ENCODE measurements around the gene ENTHD1. TPM values are rescaled to one million over a fixed set of nuclear protein-coding genes. Genes with fewer than 3 reads are reported as not detected.

ENTHD1 gene
- polyA plus RNA-seq, 5 donors: not detected

- no peak for DNase-seq
These were observed 179.2 kb downstream of the ENTHD1 start for GRCh38 chr22:39714321-39714720.

DNA sequence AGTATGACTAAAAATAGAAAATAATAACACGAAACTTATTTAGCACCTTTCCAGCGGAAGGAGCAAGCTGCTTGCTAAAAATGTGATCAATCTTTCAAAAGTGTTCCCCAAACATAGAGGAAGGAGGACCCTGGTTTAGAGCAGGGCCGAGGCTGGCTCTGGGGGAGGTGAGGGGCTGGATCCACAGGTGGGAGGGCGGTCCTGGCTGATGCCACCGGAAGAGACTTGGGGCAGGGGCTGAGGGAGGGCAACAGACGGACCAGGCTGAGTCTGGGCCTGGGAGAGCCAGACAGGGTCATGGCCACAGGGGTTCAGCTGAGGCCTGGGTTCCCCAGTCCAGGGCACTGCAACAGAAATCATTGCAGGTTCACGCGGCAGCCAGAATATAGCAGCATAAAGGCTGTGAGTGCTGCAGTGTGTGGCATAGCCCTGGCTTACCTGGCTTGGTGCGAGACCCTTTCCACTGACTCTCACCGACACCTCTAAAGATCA lies 179.7 kb downstream of the ENTHD1 start:
- DNase-seq: no peak

GRCh38 chr22:39712751-39713525 lies 180.6 kb downstream of the ENTHD1 start:
- DNase-seq: no peak

GRCh38 chr22:39712081-39712480 lies 181.5 kb downstream of the ENTHD1 start:
- DNase-seq: no peak

- DNase-seq: peak; percentile 28 to 40
These were observed 183.0 kb downstream of the ENTHD1 start for GRCh38 chr22:39710380-39711150.

- DNase-seq: peak; percentile 23 to 37
These were observed 185.7 kb downstream of the ENTHD1 start for GRCh38 chr22:39707816-39708215.

DNA sequence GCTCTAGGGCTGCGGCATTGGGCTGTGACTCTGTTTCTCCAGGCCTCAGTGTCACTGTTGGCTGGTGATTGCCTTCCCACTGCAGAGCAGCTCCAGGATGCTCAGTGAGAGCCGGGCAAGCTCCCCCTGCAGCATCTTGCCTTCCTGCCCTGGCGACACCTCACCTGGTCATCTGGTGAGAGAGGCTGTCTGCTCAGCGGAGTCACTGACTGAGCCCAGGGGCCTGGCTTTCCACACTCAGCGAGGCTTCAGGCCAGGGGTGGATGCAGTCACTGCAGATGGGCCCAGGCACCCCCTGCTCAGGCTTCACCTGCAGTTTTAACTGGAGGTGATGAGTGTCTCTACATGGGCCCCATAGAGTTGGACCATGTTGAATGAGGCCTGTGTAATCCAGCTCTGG lies 186.2 kb downstream of the ENTHD1 start:
- DNase-seq: no peak

DNA sequence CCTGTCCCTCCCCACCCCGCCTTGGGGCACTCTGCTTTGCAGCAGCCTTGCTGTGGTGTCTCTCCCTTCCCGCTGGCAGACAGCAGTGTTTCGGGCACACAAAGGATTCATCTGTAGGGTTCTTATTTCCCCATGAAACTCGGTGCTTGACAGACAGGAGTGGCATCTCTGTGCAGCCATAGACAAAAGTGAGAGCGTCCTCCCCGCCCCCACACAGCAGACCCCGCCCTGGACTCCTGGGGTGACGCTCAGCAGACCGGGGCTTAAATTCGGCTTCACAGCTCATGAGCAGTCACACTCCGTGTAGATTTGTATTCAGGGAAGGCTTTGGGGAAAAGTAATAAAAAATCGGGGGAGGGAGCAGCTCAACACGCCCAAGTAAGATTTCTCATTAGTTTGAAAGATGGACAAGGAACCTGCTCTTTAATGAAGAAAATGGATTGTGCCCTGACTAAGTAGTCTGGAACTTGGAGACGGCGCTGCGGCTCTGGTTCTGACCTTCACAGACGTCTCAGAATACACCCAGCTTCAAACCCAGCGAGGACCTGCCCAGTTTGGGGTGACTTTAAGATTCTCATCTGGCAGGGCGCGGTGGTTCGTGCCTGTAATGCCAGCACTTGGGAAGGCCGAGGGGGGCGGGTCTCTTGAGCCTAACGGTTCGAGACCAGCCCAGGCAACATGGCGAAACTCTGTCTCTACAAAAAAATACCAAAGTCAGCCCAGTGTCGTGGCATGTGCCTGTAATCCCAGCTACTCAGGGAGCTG lies 187.0 kb downstream of the ENTHD1 start:
- DNase-seq: no peak

GRCh38 chr22:39705386-39705785 lies 188.2 kb downstream of the ENTHD1 start:
- no peak for DNase-seq

- DNase-seq: peak; percentile 67 to 74
These were observed 189.5 kb downstream of the ENTHD1 start for GRCh38 chr22:39703928-39704639.

DNA sequence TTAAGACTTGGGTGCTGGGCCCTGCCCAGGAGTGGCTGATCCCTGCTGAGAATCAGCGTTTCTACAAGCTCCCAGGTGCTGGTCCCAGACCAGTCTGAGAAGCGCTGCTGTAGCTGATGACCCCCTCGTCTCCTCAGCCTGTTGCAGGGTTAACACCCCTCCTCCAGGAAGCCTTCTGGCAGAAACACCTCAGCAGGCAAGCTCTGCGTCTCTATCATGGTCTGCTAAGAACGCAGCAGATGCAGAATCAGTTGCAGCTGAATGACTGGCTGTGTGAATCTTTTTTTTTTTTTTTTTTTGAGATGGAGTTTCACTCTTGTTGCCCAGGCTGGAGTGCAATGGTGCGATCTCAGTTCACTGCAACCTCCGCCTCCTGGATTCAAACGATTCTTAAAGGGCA lies 190.5 kb downstream of the ENTHD1 start:
- no peak for DNase-seq

DNA sequence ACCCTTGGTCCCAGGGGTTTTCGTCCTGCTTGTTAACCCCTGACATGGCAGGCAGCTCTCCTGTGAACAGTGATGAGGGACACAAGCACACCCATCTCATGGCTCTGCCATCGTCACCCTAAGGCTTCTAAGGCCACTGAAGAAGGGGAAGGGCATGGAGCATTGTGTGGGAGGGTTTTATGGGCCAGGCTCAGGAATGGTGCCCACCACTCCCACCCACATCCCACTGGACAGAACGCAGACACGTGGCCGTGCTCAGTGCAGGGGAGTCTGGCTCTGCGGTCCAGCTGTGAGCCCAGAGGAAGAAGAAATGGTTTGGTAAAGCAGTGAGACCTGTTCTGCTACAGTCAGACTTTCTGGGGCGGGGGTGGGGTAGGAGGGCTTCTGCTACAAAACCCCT lies 193.0 kb downstream of the ENTHD1 start:
- DNase-seq: no peak

DNA sequence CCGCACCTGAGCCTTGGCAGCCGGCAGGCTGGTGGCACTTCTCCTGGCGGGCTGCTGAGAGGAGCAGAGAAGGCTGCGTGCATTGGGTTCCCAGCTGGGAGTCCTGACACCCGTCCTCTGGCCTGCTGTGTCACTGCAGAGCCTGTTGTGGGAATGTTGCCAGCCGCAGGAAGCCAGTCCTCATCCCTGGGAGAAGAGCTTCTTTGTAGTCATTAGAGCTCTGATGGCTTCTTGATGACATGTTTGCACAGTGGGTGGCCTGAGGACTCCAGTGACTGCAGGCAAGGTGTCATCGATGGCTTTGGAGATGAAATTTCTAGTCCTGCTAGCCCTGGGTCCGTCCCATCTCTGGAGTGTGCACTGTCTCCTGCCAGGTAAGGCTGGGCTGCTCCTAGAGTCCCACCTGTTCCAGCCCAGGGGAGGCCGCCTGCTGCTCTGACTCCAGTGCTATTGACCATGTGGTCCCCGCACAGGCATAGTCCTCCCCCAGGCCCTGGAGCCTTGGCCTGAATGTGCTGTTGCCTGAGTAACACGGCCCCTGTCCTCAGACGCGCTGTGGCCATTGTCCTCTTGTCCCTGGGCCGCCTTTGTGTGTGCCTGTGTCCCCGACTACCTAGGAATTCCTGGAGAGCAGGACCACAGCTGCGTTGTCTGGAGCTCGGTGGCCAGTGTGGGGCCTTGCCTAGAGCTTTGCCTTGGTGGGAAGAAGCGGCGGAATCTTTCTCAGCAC lies 193.8 kb downstream of the ENTHD1 start:
- DNase-seq: no peak

GRCh38 chr22:39697790-39698430 lies 195.7 kb downstream of the ENTHD1 start:
- no peak for DNase-seq

- DNase-seq: no peak
These were observed 199.5 kb downstream of the ENTHD1 start for GRCh38 chr22:39693943-39694500.

Other genes starting within 250 kb of the ENTHD1 start
- gene GRAP2, start 7.3 kb upstream of the ENTHD1 start, polyA plus RNA-seq (ENCODE audit: insufficient read depth in 1 of 5, insufficient read length in 5 of 5, low replicate concordance in 1 of 5): 1 to 10 TPM; 1.6 to 2.6 (median 1.9) TPM
- gene TMA7B, start 66.6 kb upstream of the ENTHD1 start, polyA plus RNA-seq (ENCODE audit: insufficient read depth in 1 of 5, insufficient read length in 5 of 5, low replicate concordance in 1 of 5): under 1 TPM; 0.22 to 0.45 (median 0.37) TPM
- under 1 TPM; 0.14 to 0.36 (median 0.34) TPM for gene FAM83F, start 101.2 kb upstream of the ENTHD1 start, polyA plus RNA-seq (ENCODE audit: insufficient read depth in 1 of 5, insufficient read length in 5 of 5, low replicate concordance in 1 of 5)